Esophagus muscularis mucosa (tissue), 4 donors: Measurements from ENCODE around the gene DGKD. TPM values are rescaled to one million over a fixed set of nuclear protein-coding genes. Genes with fewer than 3 reads are reported as not detected.

Experiments
- DNase-seq: peaks from one replicate; pipeline ENCODE4 v3.0.0-alpha.2; 2017; ENCODE audit errors: extremely low spot score
- H3K27ac ChIP-seq, 4 donors: fragments of 200-600 bp; sonication (generic); replicated peaks in 1 of 4; 1 replicate in 3 of 4; 2 replicates in 1 of 4; pipeline ENCODE4 v1.5.1; 2016 to 2019; ENCODE audit warnings: mild to moderate bottlenecking in 1 of 4
- H3K27me3 ChIP-seq, 4 donors: fragments of 200-600 bp; sonication (generic); one replicate each; pipeline versions ENCODE4 v1.5.1 to v1.6.0; 2016 to 2019
- H3K36me3 ChIP-seq, 4 donors: fragments of 200-600 bp; sonication (generic); one replicate each; pipeline ENCODE4 v1.5.1; 2016 to 2019
- H3K4me1 ChIP-seq, 4 donors: fragments of 200-600 bp; sonication (generic); one replicate each; pipeline ENCODE4 v1.5.1; 2016 to 2019
- H3K4me3 ChIP-seq, 4 donors: fragments of 200-600 bp; sonication (generic); 1 replicate in 2 of 4; 2 replicates in 2 of 4; pipeline ENCODE4 v1.5.1; 2016 to 2019; ENCODE audit warnings: mild to moderate bottlenecking in 4 of 4, moderate library complexity in 1 of 4
- H3K9me3 ChIP-seq, 4 donors: fragments of 200-600 bp; sonication (generic); 1 replicate in 3 of 4; 2 replicates in 1 of 4; pipeline ENCODE4 v1.5.1; 2016 to 2019
- EP300 ChIP-seq: sonication (generic); formaldehyde crosslinking; IDR thresholded peaks from one replicate; pipeline ENCODE4 v1.6.1; 2017; ENCODE audit warnings: antibody characterized with exemption
- POLR2A ChIP-seq: fragments of 450-650 bp; IDR thresholded peaks from one replicate; pipeline ENCODE4 v1.6.1; 2017; ENCODE audit warnings: antibody characterized with exemption, moderate library complexity, mild to moderate bottlenecking, low read depth
- POLR2AphosphoS5 ChIP-seq, 2 donors: sonication (generic); formaldehyde crosslinking; IDR thresholded peaks; one replicate each; pipeline ENCODE4 v1.6.1; 2017; ENCODE audit warnings: antibody characterized with exemption in 2 of 2
- WGBS: methylation state at CpG from one replicate; pipeline ENCODE4 v1.1.5; 2018; 5-methylcytosine and 5-hydroxymethylcytosine counted together
- intact Hi-C: fragments of 100-400 bp; cut with DNase I; formaldehyde crosslinking; loops from one replicate; pipeline ENCODE4 v1.15.1; 2023
- total RNA-seq, 4 donors: library from RNA; depleted of rRNA; stranded (reverse); fragments of >200 nt; gene quantifications; one replicate each; pipeline versions ENCODE4 v1.1.0 to v1.2.1, GENCODE V29; 2016
- TF ChIP-seq, protein P1 (sequence below), 3 experiments: fragments of 200-600 bp in 2 of 3; fragments of 450-650 bp in 1 of 3; sonication (generic) in 2 of 3; IDR thresholded peaks; one replicate each; pipeline ENCODE4 v1.5.1; 2017 to 2019; ENCODE audit warnings: antibody characterized with exemption in 3 of 3, mild to moderate bottlenecking in 2 of 3, moderate library complexity in 1 of 3

DGKD gene
- total RNA-seq, 4 donors from 2014 or later: 11.6 to 16.1 (median 13.3) TPM

DNA sequence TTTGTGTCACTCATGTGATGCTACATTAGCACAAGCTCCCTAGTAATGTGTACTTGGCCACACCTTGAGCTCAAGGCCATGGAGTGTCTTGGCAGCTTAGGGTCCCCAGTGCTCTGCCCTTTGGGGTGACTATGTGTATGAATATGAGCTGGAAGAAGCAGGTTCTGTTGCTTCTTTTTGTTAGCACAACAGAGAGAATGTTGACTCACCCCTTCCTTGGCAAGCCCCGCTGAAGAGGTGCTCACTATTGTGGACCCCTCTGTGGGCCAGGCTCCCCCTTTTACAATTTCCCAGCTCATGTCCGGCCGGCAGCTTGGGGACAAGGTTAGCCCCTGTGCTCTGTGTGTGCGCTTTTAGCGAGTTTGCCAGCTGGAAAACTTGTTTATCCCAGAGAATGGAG is 48.1 kb downstream of the DGKD start:
- H3K27me3 ChIP-seq: no peaks in the 10 kb centered on the region
- 97% methylated on average over 5 of the region's 5 CpGs for WGBS
- H3K4me1 ChIP-seq: peaks cover 0 to 7% (median 3%) of the 10 kb centered on the region in 4 donors
- no peak overlapping the region for H3K4me3 ChIP-seq
- no peak for TF ChIP-seq POLR2A
- TF ChIP-seq POLR2AphosphoS5 (IDR thresholded peaks at IDR 0.05): no peak
- TF ChIP-seq EP300: no peak
- TF ChIP-seq, protein P1, sequence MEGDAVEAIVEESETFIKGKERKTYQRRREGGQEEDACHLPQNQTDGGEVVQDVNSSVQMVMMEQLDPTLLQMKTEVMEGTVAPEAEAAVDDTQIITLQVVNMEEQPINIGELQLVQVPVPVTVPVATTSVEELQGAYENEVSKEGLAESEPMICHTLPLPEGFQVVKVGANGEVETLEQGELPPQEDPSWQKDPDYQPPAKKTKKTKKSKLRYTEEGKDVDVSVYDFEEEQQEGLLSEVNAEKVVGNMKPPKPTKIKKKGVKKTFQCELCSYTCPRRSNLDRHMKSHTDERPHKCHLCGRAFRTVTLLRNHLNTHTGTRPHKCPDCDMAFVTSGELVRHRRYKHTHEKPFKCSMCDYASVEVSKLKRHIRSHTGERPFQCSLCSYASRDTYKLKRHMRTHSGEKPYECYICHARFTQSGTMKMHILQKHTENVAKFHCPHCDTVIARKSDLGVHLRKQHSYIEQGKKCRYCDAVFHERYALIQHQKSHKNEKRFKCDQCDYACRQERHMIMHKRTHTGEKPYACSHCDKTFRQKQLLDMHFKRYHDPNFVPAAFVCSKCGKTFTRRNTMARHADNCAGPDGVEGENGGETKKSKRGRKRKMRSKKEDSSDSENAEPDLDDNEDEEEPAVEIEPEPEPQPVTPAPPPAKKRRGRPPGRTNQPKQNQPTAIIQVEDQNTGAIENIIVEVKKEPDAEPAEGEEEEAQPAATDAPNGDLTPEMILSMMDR (IDR thresholded peaks at IDR 0.05): no peak
- H3K9me3 ChIP-seq: no peaks in the 10 kb centered on the region
- no peak overlapping the region for H3K27ac ChIP-seq
- intact Hi-C loops: no loop called here
- DNase-seq: no peak
- H3K36me3 ChIP-seq: peaks cover 0 to 26% (median 4%) of the 10 kb centered on the region in 4 donors

DNA sequence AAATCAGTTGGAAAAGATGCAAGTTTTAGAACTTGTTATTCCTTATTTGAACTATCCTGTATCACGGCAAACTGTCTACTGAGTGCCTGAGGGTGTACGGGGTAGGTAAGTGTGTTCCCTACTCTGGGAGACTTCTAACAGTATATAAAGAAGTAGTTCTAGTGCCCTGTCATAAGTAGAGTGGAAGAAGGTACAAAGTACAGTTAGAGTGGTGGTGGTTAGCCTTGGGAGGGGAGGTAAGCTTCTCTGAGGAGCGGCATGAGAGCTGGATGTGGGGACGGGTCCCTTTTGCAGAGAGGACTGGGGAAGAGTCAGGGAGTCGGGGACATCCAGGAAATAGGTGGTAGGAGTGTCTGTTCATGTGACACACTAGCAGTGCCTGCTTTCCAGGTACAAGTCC is 48.5 kb downstream of the DGKD start:
- TF ChIP-seq POLR2A: no peak
- TF ChIP-seq POLR2AphosphoS5 (IDR thresholded peaks at IDR 0.05): no peak
- TF ChIP-seq EP300: no peak
- TF ChIP-seq, protein P1 (IDR thresholded peaks at IDR 0.05): no peak
- no peak for DNase-seq
- H3K9me3 ChIP-seq: no peaks in the 10 kb centered on the region
- no peaks in the 10 kb centered on the region for H3K27me3 ChIP-seq
- H3K27ac ChIP-seq: no peak overlapping the region
- intact Hi-C loops: no loop called here
- 90% methylated on average over 5 of the region's 5 CpGs for WGBS
- H3K4me3 ChIP-seq: no peak overlapping the region
- peaks cover 0 to 10% (median 7%) of the 10 kb centered on the region in 4 donors for H3K4me1 ChIP-seq
- H3K36me3 ChIP-seq: peaks cover 0 to 26% (median 4%) of the 10 kb centered on the region in 4 donors

DNA sequence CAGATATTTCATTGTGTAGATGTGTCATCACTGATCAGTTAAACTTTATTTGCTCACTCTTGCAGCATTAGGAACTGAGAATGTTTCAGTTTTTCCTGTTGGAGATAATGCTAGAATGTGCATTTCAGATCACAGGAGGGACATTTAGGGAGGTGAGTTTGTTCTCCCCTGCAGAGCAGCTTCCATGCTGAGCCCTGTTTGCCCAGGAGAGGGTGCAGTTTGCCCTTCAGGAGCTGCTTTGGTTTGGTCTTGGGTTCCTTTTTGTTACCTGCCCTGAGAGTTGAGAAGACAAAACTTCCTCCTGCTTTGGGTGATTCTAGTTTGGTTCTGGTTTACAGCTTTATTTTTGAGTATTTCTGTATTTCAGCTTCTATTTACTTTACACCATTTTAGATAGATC is 49.9 kb downstream of the DGKD start:
- H3K27me3 ChIP-seq: no peaks in the 10 kb centered on the region
- intact Hi-C loops: no loop called here
- no peak for TF ChIP-seq EP300
- TF ChIP-seq, protein P1 (IDR thresholded peaks at IDR 0.05): peak; percentile 40 to 50 (median 45)
- peaks cover 0 to 19% (median 3%) of the 10 kb centered on the region in 4 donors for H3K36me3 ChIP-seq
- H3K4me1 ChIP-seq: peaks cover 6 to 24% (median 21%) of the 10 kb centered on the region in 4 donors
- DNase-seq: no peak
- no peaks in the 10 kb centered on the region for H3K9me3 ChIP-seq
- no peak overlapping the region for H3K4me3 ChIP-seq
- H3K27ac ChIP-seq: no peak overlapping the region

DNA sequence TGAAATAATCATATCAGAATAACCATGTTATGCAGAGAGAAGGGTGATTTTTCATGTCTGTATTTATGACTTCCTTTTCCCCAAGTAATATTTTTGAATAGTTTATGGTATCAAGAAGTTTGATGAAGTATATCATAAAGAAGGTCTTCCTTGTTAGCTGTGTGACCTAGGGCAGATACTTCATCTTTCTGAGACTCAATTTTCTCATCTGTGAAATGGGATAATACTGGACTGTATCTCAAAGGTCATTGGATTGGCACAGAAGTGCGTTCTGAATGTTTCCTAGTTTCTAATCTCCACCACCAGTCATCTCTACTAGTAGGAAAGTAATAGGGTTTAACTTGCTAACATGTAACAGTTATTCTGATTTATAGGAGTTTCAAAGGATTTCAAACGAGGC is 52.6 kb downstream of the DGKD start:
- DNase-seq: no peak
- no peak for TF ChIP-seq POLR2AphosphoS5 (IDR thresholded peaks at IDR 0.05)
- no peak for TF ChIP-seq POLR2A
- intact Hi-C loops: loop anchor here (5.0 kb wide), 1 partner anchor 35 kb away; no protein-coding TSS in a partner anchor
- Histone ChIP-seq H3K4me1 (peaks cover 13 to 36% (median 31%) of the 10 kb centered on the region in 4 donors), H3K27me3 (no peaks in the 10 kb centered on the region), H3K36me3 (peaks cover 0 to 5% (median 0%) of the 10 kb centered on the region in 4 donors), H3K4me3 (no peak overlapping the region), H3K27ac (peak overlapping the region in 1 of 4 donors; percentile 68), H3K9me3 (peaks cover 0 to 2% (median 0%) of the 10 kb centered on the region in 4 donors)
- 93% methylated on average over 2 of the region's 2 CpGs for WGBS

DNA sequence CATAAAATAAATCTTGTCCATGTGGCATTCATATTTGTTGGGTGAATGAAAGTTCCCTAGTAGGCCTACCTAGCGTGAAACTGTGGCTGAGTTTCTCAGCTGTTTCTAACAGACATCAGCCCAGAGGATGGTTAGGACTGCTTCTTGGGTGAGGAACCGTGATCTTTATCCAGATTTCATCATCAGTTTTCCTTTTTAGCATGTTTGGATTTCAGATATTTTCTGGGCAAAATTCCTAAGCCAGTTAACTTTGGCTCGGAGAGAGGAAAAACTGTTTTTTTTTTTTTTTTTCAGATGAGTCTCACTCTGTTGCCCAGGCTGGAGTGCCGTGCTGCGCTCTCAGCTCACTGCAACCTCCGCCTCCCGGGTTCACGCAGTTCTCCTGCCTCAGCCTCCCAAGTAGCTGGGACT is 53.5 kb downstream of the DGKD start:
- intact Hi-C loops: loop anchor here (5.0 kb wide), 1 partner anchor 35 kb away; no protein-coding TSS in a partner anchor
- no peak overlapping the region for H3K4me3 ChIP-seq
- 50% methylated on average over 8 of the region's 8 CpGs for WGBS
- no peaks in the 10 kb centered on the region for H3K27me3 ChIP-seq
- peaks cover 13 to 36% (median 31%) of the 10 kb centered on the region in 4 donors for H3K4me1 ChIP-seq
- no peak for DNase-seq
- H3K36me3 ChIP-seq: peaks cover 0 to 5% (median 0%) of the 10 kb centered on the region in 4 donors
- H3K27ac ChIP-seq: peak overlapping the region; percentile 36 to 68 (median 51)
- H3K9me3 ChIP-seq: peaks cover 0 to 5% (median 0%) of the 10 kb centered on the region in 4 donors
- TF ChIP-seq POLR2AphosphoS5 (IDR thresholded peaks at IDR 0.05) (peak in 1 of 2 donors; percentile 18), EP300 (no peak), POLR2A (no peak)
